ENCODE data around the gene C1QTNF6.
"Not testable (repeated sequence)": the region's sequence is repeated elsewhere in the genome, so short reads cannot be mapped to it uniquely, and the experiment has no call there.

C1QTNF6 gene

GRCh38 chr22:37187891-37188761 is at the start of gene C1QTNF6:
C1QTNF6 (minus strand) TSS chr22:37188247; CDS start chr22:37188213, 34 bp downstream.
- TF ChIP-seq CTCF (IDR thresholded peaks at IDR 0.05; ENCODE audit: control insufficient read depth, extremely low read depth, insufficient read depth): no peak
- DNase-seq (ENCODE audit: low read depth): no peak

GRCh38 chr22:37235897-37236607 is 48.0 kb upstream of the C1QTNF6 start:
- TF ChIP-seq CTCF (IDR thresholded peaks at IDR 0.05; ENCODE audit: control insufficient read depth, extremely low read depth, insufficient read depth): no peak
- no peak overlapping the region for H3K4me3 ChIP-seq (ENCODE audit: low read depth, low read length)
- no peak for DNase-seq (ENCODE audit: low read depth)

More at GRCh38 chr22:37187891-37188761, at the start of gene C1QTNF6:
- H3K4me3 ChIP-seq (ENCODE audit: low read depth, low read length): no peak within 1 kb of the TSS

GRCh38 chr22:37234736-37235711 is 47.0 kb upstream of the C1QTNF6 start:
- no peak overlapping the region for H3K4me3 ChIP-seq (ENCODE audit: low read depth, low read length)
- TF ChIP-seq CTCF (IDR thresholded peaks at IDR 0.05; ENCODE audit: control insufficient read depth, extremely low read depth, insufficient read depth): no peak
- no peak for DNase-seq (ENCODE audit: low read depth)

- DNase-seq (ENCODE audit: low read depth): no peak
- TF ChIP-seq CTCF (IDR thresholded peaks at IDR 0.05; ENCODE audit: control insufficient read depth, extremely low read depth, insufficient read depth): no peak
- no peak overlapping the region for H3K4me3 ChIP-seq (ENCODE audit: low read depth, low read length)
These were observed 45.9 kb upstream of the C1QTNF6 start for GRCh38 chr22:37233751-37234631.

GRCh38 chr22:37233371-37233750 is 45.3 kb upstream of the C1QTNF6 start:
- not testable (repeated sequence) for H3K4me3 ChIP-seq (ENCODE audit: low read depth, low read length); DNase-seq (ENCODE audit: low read depth)

- no peak overlapping the region for H3K4me3 ChIP-seq (ENCODE audit: low read depth, low read length)
- TF ChIP-seq CTCF (IDR thresholded peaks at IDR 0.05; ENCODE audit: control insufficient read depth, extremely low read depth, insufficient read depth): no peak
- no peak for DNase-seq (ENCODE audit: low read depth)
These were observed 44.3 kb upstream of the C1QTNF6 start for GRCh38 chr22:37232140-37232998.

Data from LNCaP clone FGC (cell line).